Nephron (organoid): Measurements from ENCODE around the gene ALPL.
A peak's percentile ranks its signal among the peaks of the same experiment; 100 is the strongest.

Experiments used
- H3K27ac Mint-ChIP-seq, 3 experiments: 2 replicates each; pipeline ENCODE4 v1.8.0; 2020; ENCODE audit warnings: mixed read lengths in 3 of 3, mild to moderate bottlenecking in 2 of 3, moderate library complexity in 1 of 3
- H3K27me3 Mint-ChIP-seq: 2 replicates; pipeline ENCODE4 v1.8.0; 2021; ENCODE audit warnings: low read depth, mild to moderate bottlenecking, moderate library complexity, mixed read lengths
- H3K36me3 Mint-ChIP-seq: 2 replicates; pipeline ENCODE4 v1.8.0; 2020; ENCODE audit warnings: low read depth, mixed read lengths
- H3K4me1 Mint-ChIP-seq: 2 replicates; pipeline ENCODE4 v1.8.0; 2020; ENCODE audit warnings: mixed read lengths
- H3K4me3 Mint-ChIP-seq, 3 experiments: 2 replicates each; pipeline ENCODE4 v1.8.0; 2020; ENCODE audit warnings: mild to moderate bottlenecking in 3 of 3, mixed read lengths in 3 of 3, moderate library complexity in 2 of 3
- H3K9me3 Mint-ChIP-seq: 2 replicates; pipeline ENCODE4 v1.8.0; 2020; ENCODE audit warnings: mixed read lengths
- CTCF ChIP-seq, 3 experiments: fragments of 200-600 bp; sonication (generic); IDR thresholded peaks; one replicate each; pipeline ENCODE4 v1.5.0; 2021; ENCODE audit warnings: antibody characterized with exemption in 3 of 3; ENCODE audit not compliant: unreplicated experiment in 3 of 3

ALPL gene

GRCh38 chr1:21618561-21619374 lies 109.5 kb downstream of the ALPL start:
- H3K36me3 Mint-ChIP-seq: no peaks in the 10 kb centered on the region
- no peaks in the 10 kb centered on the region for H3K9me3 Mint-ChIP-seq
- no peak for TF ChIP-seq CTCF (IDR thresholded peaks at IDR 0.05; ENCODE audit: unreplicated experiment in 3 of 3)

DNA sequence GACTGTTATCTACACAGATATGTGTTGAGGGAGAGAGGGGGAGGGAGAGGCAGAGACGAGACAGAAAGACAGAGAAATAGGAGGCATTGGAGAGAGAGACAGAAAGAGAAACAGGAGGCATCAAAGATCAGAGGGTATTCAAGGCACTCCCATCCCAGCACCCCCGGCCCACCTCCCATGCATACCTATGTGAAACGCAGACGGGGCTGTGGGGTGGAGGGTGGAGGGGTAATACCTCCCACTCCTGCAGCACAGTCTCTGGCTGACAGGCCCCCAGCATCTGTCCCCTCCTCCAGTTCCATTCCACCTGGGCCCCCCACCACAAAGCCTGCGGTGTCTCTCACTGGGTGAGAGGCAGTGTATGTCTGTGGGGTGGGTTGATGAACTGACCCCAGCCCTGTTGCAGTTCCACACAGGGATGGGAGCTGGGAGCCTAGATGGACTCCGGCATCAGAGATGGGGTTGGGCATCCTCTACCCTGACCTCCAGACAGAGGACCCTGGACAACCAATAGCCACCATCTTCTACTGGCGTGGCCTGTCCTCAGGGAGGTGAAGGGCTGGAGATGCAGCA lies 110.2 kb downstream of the ALPL start:
- H3K9me3 Mint-ChIP-seq: no peaks in the 10 kb centered on the region
- H3K4me1 Mint-ChIP-seq: peaks cover 45% of the 10 kb centered on the region
- no peak for TF ChIP-seq CTCF (IDR thresholded peaks at IDR 0.05; ENCODE audit: unreplicated experiment in 3 of 3)
- H3K27me3 Mint-ChIP-seq: peaks cover 21% of the 10 kb centered on the region
- no peaks in the 10 kb centered on the region for H3K36me3 Mint-ChIP-seq
- peak overlapping the region in 1 of 3 experiments; percentile 35 for H3K27ac Mint-ChIP-seq
- H3K4me3 Mint-ChIP-seq: peak overlapping the region; percentile 43 to 64 (median 61)

More at GRCh38 chr1:21618561-21619374, 109.5 kb downstream of the ALPL start:
- Mint-ChIP-seq H3K27me3 (peaks cover 18% of the 10 kb centered on the region), H3K4me1 (peaks cover 40% of the 10 kb centered on the region), H3K4me3 (peak overlapping the region; percentile 43 to 64 (median 61)), H3K27ac (peak overlapping the region; percentile 35 to 74 (median 50))

DNA sequence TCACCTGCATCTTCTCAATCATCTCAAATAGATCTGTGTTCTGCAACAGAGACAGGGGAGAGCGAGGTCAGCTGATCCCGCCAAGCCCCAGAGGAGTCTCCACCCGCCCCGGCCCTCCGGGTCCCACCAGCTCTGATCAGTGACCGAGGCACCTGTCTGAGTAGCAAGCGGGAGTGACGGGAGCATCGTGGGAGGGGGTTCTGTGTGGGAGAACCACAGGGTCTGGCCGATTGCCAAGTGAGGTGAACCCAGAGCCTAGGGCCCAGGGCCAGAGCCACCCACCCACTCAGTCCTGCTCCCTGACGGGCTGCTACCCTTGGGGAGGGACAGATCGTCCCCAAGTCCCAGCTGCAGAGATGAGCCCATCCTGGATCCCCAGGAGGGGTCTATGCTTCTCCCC lies 110.8 kb downstream of the ALPL start:
- Mint-ChIP-seq H3K36me3 (no peaks in the 10 kb centered on the region), H3K27ac (no peak overlapping the region), H3K4me1 (peaks cover 45% of the 10 kb centered on the region), H3K9me3 (no peaks in the 10 kb centered on the region), H3K27me3 (peaks cover 22% of the 10 kb centered on the region), H3K4me3 (peak overlapping the region; percentile 25 to 59 (median 29))
- no peak for TF ChIP-seq CTCF (IDR thresholded peaks at IDR 0.05; ENCODE audit: unreplicated experiment in 3 of 3)

- Mint-ChIP-seq H3K27ac (peak overlapping the region in 1 of 3 experiments; percentile 22), H3K36me3 (no peaks in the 10 kb centered on the region), H3K4me1 (peaks cover 45% of the 10 kb centered on the region), H3K27me3 (peaks cover 26% of the 10 kb centered on the region), H3K4me3 (peak overlapping the region; percentile 24 to 63 (median 34)), H3K9me3 (no peaks in the 10 kb centered on the region)
- TF ChIP-seq CTCF (IDR thresholded peaks at IDR 0.05; ENCODE audit: unreplicated experiment in 3 of 3): no peak
Measured at GRCh38 chr1:21620496-21620895, 111.3 kb downstream of the ALPL start.

GRCh38 chr1:21621051-21621450 lies 111.8 kb downstream of the ALPL start:
- H3K27ac Mint-ChIP-seq: peak overlapping the region in 1 of 3 experiments; percentile 63
- H3K27me3 Mint-ChIP-seq: peaks cover 26% of the 10 kb centered on the region
- H3K4me3 Mint-ChIP-seq: peak overlapping the region; percentile 34 to 80 (median 63)
- H3K36me3 Mint-ChIP-seq: no peaks in the 10 kb centered on the region
- TF ChIP-seq CTCF (IDR thresholded peaks at IDR 0.05; ENCODE audit: unreplicated experiment in 3 of 3): no peak
- H3K9me3 Mint-ChIP-seq: no peaks in the 10 kb centered on the region
- peaks cover 45% of the 10 kb centered on the region for H3K4me1 Mint-ChIP-seq
